Lung microvascular endothelial cell (primary cell): ENCODE measurements around the gene PRDM16. TPM values are rescaled to one million over a fixed set of nuclear protein-coding genes. Genes with fewer than 3 reads are reported as not detected.

Experiments
- DNase-seq, 2 donors: peaks; one replicate each; pipeline versions ENCODE4 v3.0.0 to v3.0.0-alpha.2; 2010; ENCODE audit warnings: low read depth in 2 of 2
- total RNA-seq: library from RNA; depleted of rRNA; stranded (reverse); fragments of >200 nt; gene quantifications from 2 replicates; pipeline ENCODE4 v1.2.1, GENCODE V29; 2014

The PRDM16 gene
- total RNA-seq, 1 donor from 2014 or later, result not detected

DNA sequence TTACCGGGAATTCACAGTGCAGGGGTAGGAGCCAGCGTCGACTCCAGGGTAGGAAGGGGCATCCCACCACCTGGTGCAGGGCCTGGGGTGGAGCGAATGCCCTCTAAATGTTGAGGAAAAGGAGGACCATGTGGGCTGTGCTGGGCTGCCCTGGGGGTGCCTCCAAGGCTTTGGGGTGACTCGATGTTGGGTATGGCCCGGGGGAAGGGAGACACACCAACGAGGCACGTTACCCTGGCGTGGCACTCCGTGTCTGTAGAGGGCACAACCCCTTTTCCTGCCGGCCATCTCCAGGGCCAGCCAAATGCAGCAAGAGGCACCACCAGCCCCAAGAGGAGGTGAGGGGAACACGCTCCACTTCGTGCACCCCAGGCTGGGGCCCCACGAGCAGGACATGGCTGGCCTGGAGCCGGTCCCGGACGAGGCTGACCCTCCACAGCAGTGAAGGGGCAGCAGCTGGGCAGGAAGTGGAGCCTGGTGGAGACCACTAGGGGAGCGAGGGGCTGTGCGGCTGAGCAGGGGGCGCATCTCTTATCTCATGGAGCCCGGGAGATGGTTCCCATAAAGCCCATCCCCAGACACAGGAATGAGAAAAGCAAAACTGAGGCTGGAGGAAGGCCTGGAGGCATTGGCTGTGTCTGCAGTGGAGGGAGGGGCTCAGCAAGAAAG is 36.5 kb upstream of the PRDM16 start:
- no peak for DNase-seq

DNA sequence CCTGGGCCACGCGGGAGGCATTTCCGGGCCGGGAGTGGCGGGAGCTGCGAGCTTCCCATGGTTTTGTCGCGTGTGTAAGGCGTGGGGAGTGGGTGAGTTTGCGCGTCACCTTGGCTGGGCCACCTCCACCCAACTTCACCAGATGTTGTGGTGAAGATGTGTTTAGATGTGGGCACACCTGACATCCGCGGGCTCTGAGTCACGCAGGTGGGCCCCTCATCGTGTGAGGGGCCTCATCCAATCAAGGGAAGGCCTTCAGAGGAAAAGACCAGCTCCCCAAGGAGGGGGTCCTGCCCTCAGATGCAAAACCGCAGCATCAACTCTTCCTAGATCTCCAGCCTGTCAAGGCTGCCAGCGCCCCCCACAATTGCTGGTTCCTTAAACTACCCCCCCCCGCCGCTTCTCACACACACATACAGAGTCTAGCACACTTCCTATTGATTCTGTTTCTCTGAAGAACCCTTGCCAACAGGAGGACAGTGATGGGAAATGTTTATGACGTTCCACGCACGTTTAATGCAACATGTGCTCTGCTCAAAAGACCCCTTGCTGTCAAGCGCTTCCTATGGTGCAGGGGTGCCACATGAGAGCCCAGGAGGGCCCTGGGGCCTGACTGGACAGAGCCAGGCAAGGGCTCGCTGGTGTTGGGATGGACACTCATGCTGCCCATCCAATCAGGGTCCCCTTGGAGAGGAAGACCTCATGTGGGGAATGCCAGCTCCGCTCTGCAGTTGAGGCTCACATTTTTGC is 35.8 kb upstream of the PRDM16 start:
- DNase-seq, result no peak

DNA sequence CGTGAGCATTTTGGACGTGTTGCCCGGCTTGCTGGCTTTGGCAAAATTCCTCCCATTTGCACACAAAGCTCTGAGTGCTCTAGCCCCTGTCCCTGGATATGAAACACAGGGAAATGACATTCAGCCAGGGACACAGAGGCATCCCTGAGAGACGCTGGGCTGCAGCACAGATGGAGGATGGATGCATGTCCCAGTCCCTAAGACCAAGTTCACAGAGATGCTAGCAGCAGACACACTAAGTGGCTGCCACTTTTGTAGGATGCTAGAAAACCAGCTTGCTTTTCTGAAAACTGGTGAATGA is 35.3 kb upstream of the PRDM16 start:
- DNase-seq, result no peak

DNA sequence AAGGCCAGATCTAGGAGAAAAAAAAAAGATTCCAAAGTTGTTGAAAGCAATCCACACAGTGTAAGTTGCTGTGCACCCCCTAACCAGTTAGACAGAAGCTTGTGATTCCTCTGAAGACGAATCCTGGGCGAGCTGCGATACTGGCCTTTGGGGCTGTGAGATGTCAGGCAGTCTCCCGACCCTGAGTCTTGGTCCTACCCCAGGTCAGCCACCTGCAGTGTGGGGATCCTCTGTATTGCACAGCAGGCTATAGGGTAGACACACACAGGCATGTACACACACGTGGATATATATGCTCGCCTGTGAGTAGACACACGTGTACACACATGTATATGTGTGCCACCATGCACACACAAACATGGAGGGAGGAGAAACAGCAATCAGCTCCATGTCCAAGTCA is 34.8 kb upstream of the PRDM16 start:
- no peak for DNase-seq

DNA sequence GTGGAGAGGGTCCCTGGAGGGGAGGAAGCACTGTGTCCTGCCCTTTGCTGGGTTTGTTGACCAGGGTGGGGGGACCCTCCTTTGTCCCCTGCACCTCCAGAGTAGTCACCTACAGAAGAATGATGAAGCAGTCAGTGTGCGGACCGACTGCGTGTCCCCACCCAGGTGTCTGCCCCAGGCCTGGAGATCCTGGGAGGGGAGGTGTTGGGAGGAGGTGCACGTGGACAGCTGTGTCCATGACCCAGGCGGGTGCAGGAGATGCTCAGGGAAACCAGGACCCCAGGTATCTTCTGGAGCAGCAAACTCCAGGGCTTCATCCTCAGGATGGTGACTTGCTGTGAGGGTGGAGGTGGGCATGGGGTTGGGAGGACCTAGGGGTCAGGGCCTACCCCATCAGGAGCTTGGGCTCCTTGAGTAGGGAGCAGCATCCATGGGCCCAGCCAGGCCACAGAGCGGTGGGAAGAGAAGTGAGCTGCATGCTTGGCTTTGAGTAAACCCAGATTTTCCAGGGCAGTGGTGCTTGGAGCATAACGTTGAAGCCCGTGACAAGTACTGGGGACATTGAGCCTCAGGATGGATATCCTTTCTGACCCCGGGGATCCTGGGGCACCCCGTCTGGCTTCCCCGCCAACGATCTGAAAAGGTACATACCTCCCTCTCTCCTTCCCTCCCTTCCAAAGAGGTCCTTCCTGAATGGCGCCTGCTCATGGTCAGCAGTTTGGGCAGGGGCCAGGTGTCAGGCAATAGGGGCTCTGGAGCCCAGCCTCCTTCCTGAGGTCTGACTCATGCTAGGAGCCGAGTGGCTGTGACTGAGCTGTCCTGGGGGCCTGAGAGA is 34.1 kb upstream of the PRDM16 start:
- DNase-seq, result no peak

DNA sequence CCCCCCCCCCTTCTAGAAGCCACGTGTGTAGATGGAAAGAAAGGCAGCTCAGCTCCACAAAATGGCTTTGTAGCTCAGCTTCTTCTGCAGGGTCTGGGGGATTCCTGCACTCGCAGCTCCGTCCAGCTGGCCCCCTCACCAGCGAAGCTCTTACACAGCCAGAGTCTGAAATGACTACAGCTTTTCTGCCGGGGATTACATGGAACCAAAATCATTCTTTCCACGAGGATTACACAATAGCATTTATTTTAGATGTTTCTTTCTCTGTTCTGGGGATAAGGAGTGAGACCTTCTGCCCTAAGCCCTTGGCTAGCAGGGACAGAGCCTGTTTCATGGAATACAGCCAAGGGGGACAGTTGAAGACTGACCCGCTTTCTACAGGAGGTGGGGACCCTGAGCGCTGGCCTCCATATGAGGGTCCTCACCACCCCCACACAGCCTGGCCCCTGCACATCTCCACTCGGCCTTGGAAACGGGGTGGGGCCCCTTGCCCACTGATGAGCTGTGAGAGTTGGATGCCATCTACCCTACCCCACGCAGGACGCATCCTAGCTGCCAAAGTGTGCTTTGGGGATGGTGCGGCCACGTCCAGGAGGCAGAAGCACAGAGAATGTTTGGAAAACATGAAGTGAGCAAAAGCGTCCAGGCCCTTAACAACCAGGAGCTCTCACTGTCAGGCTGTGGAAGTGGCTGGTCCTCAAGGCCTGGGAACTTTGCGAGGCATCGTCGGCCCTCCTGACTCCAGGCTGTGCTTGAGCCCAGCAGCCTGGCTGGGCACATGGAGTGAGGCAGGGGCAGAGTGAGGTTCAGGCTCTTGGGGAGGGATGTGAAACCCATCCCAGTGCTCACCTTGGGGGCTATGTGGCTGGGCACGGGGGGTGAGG is 33.2 kb upstream of the PRDM16 start:
- DNase-seq, result no peak

DNA sequence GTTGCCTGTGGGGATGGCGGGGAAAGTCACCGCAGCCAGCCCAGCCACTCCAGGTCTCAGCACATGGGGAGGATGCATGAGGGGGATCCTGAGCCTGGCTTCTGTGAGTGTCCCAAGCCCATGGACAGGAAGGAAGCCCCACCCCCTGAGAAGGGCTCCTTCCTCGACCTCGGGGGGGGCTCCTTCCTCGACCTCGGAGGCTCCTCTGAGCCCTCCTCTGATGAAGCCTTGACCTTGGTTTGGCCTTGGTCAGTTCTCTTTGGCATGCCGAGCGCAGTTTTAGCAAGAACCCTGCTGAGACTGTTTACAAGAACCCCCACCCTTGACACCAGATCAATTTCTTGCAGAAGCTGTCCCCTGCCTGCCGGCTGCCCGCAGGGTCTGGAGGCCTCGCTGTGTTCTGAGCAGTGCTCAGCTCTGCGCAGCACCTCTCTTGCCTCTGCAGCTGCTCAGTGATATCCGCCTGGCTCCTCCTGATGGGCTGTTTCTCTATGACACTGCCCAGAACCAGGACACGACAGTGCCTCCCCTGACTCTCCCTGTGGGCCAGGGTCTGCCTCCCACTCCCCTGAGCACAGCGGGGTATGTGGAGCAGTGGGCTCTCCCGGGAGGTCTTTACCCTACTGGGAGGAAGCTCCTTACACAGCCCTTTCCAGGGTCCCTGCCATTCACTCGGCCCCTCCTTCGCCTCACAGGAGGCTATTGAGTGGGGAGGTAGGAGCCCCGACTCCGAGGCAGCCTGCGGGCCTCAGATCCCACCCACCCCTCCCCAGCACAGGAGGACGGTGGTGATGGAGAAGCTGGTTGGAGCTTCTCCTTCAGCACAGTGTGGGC is 32.3 kb upstream of the PRDM16 start:
- DNase-seq, result no peak

DNA sequence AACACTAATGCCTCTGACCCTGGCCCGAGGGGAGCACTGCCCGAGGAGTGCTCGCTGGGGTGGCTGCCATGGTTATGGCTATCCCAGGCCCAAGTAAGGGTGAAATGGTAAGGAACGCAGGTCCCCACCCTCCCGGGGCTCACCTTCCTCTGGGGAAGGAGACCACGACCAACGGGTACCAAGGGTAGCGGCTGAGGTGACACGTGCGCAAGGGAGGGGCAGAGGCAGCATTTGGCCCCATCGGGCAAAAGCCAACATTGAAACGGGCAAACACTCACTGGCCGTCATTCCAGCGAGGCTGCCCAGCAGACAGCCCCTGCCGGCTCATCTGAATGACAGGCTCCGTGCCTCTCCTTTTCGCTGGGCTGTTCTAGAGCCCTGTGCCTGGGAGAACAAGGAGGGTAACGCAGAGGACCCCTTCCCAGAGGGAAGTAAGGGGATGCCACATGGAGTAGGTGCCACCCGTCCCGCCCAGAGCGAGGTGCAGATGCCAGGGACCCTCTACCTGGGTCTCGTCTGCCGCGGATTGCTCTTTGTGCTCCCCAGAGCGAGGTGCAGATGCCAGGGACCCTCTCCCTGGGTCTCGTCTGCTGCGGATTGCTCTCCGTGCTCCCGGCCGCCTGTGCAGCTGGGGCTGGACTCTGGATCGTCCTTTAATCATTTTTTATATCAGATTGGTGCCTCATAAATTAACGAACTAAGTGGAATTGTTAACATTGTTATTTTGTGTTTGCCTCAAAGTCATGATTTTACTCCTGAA is 31.5 kb upstream of the PRDM16 start:
- no peak for DNase-seq

DNA sequence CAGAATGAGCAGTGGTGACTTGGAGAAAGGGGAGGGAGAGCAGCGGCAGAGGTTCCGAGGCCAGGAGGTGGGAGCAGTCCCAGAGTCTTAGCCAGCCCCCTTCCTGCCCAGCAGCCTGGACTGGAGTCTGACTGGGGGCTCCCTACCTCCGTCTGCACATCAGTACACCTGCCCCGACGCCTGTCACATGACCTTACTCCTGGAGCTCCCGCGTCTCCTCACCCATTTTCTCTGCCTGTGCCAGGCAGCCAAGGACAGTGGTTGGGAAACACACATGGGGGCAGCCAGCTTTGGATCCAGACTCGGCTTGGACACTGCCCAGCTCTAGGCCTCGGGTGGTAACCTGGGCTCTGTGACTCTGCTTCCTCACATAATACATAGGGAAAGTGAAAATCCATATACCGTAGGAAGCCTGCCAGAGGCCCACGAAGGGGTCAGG is 30.9 kb upstream of the PRDM16 start:
- DNase-seq, result no peak

DNA sequence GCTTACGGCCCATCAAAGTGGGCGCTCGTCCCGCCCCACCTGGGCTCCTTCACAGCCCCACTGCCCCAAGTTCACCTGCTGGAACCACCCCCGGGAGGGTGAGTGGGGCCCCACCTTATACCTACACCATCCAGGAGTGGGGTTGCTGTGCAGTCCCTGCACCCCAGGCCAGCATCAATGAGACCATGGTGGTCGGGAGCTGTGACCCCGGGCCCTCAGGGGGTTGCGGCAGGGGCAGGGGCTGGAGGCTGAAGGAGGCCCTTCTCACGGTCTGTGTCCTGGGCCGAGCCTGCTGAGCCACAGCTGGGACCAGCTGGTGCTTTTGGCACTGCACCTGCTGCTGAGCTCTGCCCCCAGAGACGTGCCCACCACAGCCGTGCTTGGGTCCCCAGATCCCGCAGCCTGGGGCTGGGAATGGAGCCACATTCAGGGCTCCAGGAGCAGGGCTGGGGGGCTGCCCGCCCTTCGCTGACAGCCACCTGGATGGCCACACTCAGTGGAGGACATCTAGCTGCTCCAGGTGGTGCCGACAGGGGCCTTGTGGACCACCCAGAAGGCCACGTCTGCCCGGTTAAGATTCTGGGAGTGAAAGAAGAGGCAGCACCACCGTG is 30.3 kb upstream of the PRDM16 start:
- DNase-seq, result no peak

DNA sequence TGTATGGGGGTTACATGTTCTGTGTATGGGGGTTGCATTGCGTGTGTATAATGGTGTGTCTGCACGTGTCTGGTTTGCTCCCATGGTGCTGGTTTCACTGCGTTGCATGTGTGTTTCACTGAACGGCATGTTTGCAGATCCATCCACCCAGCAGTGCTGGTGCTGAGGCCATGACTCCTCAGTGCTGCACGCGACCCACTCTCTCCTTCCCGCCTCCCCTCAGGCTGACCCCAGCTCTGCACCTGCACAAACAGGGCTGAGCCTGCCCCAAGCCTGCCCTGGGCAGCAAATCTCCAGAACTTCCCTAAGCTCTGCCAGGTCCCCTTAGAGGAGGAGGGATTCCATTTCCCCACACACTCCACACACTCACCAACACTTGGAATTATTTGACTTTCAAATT is 29.0 kb upstream of the PRDM16 start:
- DNase-seq, result no peak

DNA sequence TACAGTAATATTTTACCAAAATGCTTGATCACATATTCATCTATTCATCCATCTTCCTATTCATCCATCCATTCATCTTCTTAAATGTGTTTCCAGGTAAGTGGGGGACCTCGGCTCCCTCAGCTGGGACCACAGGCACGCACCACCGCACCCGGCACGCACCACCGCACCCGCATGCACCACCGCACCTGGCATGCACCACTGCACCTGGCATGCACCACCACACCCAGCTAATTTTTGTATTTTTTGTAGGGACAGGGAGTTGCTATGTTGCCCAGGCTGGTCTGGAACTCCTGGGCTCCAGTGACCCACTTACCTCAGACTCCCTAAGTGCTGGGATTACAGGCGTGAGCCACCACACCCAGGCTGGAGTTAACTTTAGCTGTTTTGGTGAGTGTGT is 26.5 kb upstream of the PRDM16 start:
- no peak for DNase-seq

DNA sequence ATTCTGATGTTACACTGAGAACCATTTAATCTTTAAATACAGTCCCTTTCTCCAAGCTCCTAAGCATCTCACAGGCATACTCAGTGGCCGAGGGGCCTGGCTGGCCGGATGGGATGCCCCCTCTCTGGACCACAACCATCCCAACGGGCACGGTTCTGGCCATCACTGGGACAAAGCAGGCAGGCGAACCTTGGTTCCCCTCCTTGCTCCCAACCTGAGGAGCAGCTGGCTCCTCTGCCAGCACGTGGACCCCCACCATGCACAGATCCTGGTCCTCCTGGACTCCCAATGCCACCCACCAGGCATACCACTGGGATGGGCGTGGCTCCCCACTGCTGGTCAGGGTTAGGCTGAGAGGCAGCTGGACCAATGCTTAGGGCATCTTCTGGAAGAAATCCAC is 19.8 kb upstream of the PRDM16 start:
- DNase-seq, result no peak

DNA sequence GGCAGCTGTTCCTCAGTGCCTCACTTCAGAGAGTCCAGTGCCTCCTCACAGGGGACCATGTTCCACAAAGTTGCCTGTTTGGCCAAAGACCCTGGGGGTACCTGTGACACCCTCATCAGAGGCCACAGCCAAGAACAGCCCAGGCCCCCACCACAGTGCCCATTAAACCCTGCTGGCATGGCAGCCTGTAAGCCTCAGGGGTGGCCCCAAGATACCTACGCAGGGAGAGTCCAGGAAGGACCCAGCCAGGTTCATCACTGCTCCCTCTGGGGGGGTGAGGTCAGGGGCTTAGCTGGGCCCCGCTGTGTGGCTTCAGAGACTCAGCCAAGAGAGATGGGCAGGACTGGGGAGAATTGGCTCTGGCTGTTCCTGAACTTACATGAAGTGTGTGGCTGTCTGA is 19.1 kb upstream of the PRDM16 start:
- no peak for DNase-seq

DNA sequence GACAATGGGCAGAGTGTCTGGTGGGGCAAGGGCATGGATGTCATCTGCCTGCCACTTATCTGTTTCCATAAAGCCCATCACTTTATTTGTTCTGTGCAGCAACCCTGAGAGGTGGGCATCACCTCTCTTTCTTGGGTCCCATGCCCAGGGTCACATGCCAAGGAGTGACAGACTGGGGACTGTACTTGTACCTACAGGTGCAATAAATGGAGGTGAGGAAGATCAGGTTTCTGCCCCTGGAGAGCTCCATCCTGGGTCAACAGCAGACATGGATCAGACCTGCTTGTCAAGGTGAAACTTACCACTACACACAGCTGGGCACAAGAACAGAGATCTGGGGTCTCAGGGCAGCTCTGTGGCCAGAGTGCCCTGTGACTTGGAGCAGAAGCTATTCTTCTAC is 18.4 kb upstream of the PRDM16 start:
- DNase-seq, result no peak

DNA sequence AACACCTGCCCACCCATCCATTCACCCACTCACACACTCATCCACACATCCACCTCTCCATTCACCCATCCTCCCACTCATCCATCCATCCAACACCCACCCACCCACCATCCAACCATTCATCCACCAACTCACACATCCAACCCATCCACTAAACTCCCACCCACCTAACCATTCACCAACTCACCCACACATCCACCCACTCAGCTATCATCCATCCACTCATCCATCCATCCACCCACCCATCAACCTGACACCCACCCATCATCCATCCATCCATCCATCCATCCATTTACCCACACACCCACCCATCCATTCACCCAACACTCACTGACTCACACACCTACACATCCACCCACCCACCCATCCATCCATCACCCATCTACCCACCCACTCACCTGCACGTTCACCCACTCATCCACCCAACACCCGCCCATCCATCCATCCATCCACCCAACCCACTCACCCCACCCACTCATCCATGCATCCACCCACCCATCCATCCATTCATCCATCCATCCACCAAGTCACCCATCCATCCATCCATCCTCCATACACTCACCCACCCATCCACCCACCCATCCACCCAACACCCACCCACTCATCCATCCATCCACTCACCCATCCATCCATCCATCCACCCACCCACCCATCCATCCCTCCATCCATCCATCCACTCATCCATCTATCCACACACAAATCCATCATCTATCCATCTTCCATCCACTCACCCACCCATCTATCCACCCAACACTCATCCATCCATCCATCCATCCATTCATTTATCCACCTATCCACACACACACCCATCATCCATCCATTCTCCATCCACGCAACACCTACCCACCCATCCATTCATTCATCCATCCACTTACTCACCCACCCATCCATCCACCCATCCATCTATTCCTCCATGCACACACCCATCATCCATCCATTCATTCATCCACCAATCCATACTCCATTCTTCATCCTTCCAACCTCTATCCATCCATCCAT is 17.4 kb upstream of the PRDM16 start:
- no peak for DNase-seq

DNA sequence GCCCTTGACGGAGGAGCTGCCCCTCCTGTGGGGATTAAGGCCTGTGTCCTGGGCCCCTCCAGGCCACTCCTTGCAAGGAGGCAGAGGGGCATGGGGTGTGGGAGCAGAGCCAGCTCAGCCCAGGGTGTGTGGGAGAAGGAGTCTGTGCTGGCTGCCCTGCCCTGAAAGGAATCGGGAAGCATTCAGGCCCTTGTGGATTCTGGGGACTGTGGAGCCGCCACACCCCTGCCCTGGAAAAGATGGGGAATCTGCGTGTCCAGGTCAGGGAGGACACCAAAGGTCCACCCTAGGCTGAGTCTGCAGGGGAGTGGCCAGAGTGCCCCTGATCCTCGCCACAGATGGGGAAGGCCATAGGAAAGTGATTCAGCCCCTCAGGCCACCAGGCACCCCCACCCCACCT is 16.5 kb upstream of the PRDM16 start:
- DNase-seq, result no peak

DNA sequence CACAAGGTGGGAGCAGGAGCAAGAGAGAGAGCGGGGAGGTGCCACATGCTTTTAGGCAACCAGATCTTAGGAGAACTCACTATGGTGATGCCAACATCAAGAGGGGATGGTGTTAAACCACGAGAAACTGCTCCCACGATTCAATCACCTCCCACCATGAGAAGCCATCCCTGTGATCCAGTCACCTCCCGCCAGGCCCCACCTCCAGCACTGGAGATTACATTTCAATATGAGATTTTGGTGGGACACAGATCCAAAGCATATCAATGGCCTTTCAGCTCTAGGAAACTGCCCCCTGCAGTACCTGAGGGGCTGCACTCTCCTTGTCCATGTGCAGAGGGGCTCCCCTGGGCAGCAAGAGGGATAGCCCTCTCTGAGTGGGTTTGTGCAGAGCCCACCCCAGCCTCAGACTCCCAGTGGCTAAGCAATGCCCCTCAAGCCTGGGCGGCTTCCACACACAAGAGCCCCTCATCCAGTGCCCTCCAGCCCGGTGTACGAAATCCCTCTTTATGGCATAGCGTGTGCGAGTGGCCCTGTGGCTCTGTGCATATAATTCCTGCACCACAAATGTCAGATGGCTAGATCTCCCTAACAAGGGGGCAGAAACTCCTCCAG is 15.5 kb upstream of the PRDM16 start:
- no peak for DNase-seq
